ENCODE measurements around the gene ADM5. TPM values are rescaled to one million over a fixed set of nuclear protein-coding genes. Genes with fewer than 3 reads are reported as not detected.

ADM5 gene
- total and polyA plus RNA-seq, 10 donors: 1.4 to 14.2 (median 3.7) TPM

GRCh38 chr19:49696865-49697264, 7.5 kb downstream of the ADM5 start:
- TF ChIP-seq CTCF (IDR thresholded peaks at IDR 0.05 in 8 of 11, conservative IDR thresholded peaks at IDR 0.05 in 3 of 11) (no peak), POLR2A (IDR thresholded peaks at IDR 0.05) (no peak), POLR2AphosphoS5 (IDR thresholded peaks at IDR 0.05) (no peak)
- 90 to 97% (median 91%) methylated on average over 7 of the region's 7 CpGs for WGBS, 5 donors

GRCh38 chr19:49699364-49699763, 10.0 kb downstream of the ADM5 start:
- 81 to 94% (median 93%) methylated on average over 4 to 5 of the region's 5 CpGs for WGBS, 5 donors
- H3K4me3 ChIP-seq: no peak overlapping the region
- DNase-seq: no peak
- H3K4me1 ChIP-seq: no peaks in the 10 kb centered on the region
- H3K27ac ChIP-seq: no peak overlapping the region
- no peaks in the 10 kb centered on the region for H3K36me3 ChIP-seq
- H3K27me3 ChIP-seq (replicated peaks in 1 of 7): peaks cover 0 to 17% (median 0%) of the 10 kb centered on the region in 7 donors
- H3K9me3 ChIP-seq: no peaks in the 10 kb centered on the region
- intact Hi-C loops (cut with DNase I; ENCODE audit: low total_unique reads): no loop called here
- TF ChIP-seq CTCF (IDR thresholded peaks at IDR 0.05 in 8 of 11, conservative IDR thresholded peaks at IDR 0.05 in 3 of 11): no peak
- no peak for TF ChIP-seq POLR2AphosphoS5 (IDR thresholded peaks at IDR 0.05)
- no peak for TF ChIP-seq POLR2A (IDR thresholded peaks at IDR 0.05)

More at GRCh38 chr19:49696865-49697264, 7.5 kb downstream of the ADM5 start:
- no peak overlapping the region for H3K4me3 ChIP-seq
- no peak overlapping the region for H3K27ac ChIP-seq
- no peaks in the 10 kb centered on the region for H3K9me3 ChIP-seq
- no peak for DNase-seq
- H3K36me3 ChIP-seq: no peaks in the 10 kb centered on the region
- peaks cover 0 to 22% (median 0%) of the 10 kb centered on the region in 7 donors for H3K27me3 ChIP-seq (replicated peaks in 1 of 7)
- H3K4me1 ChIP-seq: peaks cover 0 to 6% (median 0%) of the 10 kb centered on the region in 6 donors
- intact Hi-C loops (cut with DNase I; ENCODE audit: low total_unique reads): no loop called here

- H3K27ac ChIP-seq: no peak overlapping the region
- peaks cover 0 to 17% (median 0%) of the 10 kb centered on the region in 7 donors for H3K27me3 ChIP-seq (replicated peaks in 1 of 7)
- no peaks in the 10 kb centered on the region for H3K36me3 ChIP-seq
- no peaks in the 10 kb centered on the region for H3K9me3 ChIP-seq
- TF ChIP-seq POLR2AphosphoS5 (IDR thresholded peaks at IDR 0.05) (no peak), CTCF (IDR thresholded peaks at IDR 0.05 in 8 of 11, conservative IDR thresholded peaks at IDR 0.05 in 3 of 11) (no peak), POLR2A (IDR thresholded peaks at IDR 0.05) (no peak)
- intact Hi-C loops (cut with DNase I; ENCODE audit: low total_unique reads): no loop called here
- DNase-seq: no peak
- no peaks in the 10 kb centered on the region for H3K4me1 ChIP-seq
- no peak overlapping the region for H3K4me3 ChIP-seq
- 63 to 79% (median 72%) methylated on average over 8 to 11 of the region's 11 CpGs for WGBS, 5 donors
These were observed 11.2 kb downstream of the ADM5 start for GRCh38 chr19:49700563-49700962.

- DNase-seq: no peak
These were observed 11.9 kb downstream of the ADM5 start for GRCh38 chr19:49701271-49701786.

More at GRCh38 chr19:49701271-49701786, 11.9 kb downstream of the ADM5 start:
- peaks cover 0 to 4% (median 0%) of the 10 kb centered on the region in 6 donors for H3K36me3 ChIP-seq
- H3K4me3 ChIP-seq: no peak overlapping the region
- no peak overlapping the region for H3K27ac ChIP-seq
- intact Hi-C loops (cut with DNase I; ENCODE audit: low total_unique reads): no loop called here
- no peak for TF ChIP-seq POLR2A (IDR thresholded peaks at IDR 0.05)
- TF ChIP-seq POLR2AphosphoS5 (IDR thresholded peaks at IDR 0.05): no peak
- TF ChIP-seq CTCF (IDR thresholded peaks at IDR 0.05 in 8 of 11, conservative IDR thresholded peaks at IDR 0.05 in 3 of 11): no peak
- no peaks in the 10 kb centered on the region for H3K9me3 ChIP-seq
- H3K27me3 ChIP-seq (replicated peaks in 1 of 7): peaks cover 0 to 17% (median 0%) of the 10 kb centered on the region in 7 donors
- H3K4me1 ChIP-seq: no peaks in the 10 kb centered on the region
- WGBS, 5 donors: 57 to 82% (median 73%) methylated on average over 22 to 40 of the region's 40 CpGs

All from spleen (tissue), 11 donors.